HG02642 (cell line): ENCODE measurements around the gene ADAM33.

Source experiments
- ATAC-seq: cut with Tn5 transposase; IDR thresholded peaks from one replicate; pipeline ENCODE4 v1.9.1; 2021; ENCODE audit warnings: mild to moderate bottlenecking; ENCODE audit not compliant: unreplicated experiment, poor library complexity

ADAM33 gene

GRCh38 chr20:3690413-3690812 lies 8.6 kb upstream of the ADAM33 start:
- no peak for ATAC-seq

- ATAC-seq, result no peak
Observed at GRCh38 chr20:3689978-3690377, 8.2 kb upstream of the ADAM33 start.

- no peak for ATAC-seq
Observed at GRCh38 chr20:3687655-3688054, 5.8 kb upstream of the ADAM33 start.

GRCh38 chr20:3686867-3687321 lies 5.1 kb upstream of the ADAM33 start:
- no peak for ATAC-seq

GRCh38 chr20:3686421-3686820 lies 4.6 kb upstream of the ADAM33 start:
- ATAC-seq, result no peak

- ATAC-seq, result no peak
Observed at GRCh38 chr20:3685341-3685740, 3.5 kb upstream of the ADAM33 start.

- ATAC-seq, result no peak
Observed at GRCh38 chr20:3681352-3681930, 369 bp downstream of the ADAM33 start.

- no peak for ATAC-seq
Observed at GRCh38 chr20:3680701-3681351, 984 bp downstream of the ADAM33 start.

- no peak for ATAC-seq
Observed at GRCh38 chr20:3679749-3680700, 1.8 kb downstream of the ADAM33 start.

- ATAC-seq, result no peak
Observed at GRCh38 chr20:3678856-3679720, 2.7 kb downstream of the ADAM33 start.

GRCh38 chr20:3678198-3678597 lies 3.6 kb downstream of the ADAM33 start:
- ATAC-seq, result no peak

GRCh38 chr20:3677733-3678132 lies 4.1 kb downstream of the ADAM33 start:
- ATAC-seq, result no peak

GRCh38 chr20:3674995-3675900 lies 6.6 kb downstream of the ADAM33 start:
- no peak for ATAC-seq

- ATAC-seq, result no peak
Observed at GRCh38 chr20:3674447-3674846, 7.4 kb downstream of the ADAM33 start.

- no peak for ATAC-seq
Observed at GRCh38 chr20:3673221-3674070, 8.4 kb downstream of the ADAM33 start.

GRCh38 chr20:3672547-3673171 lies 9.2 kb downstream of the ADAM33 start:
- no peak for ATAC-seq

- ATAC-seq, result no peak
Observed at GRCh38 chr20:3671986-3672546, 9.7 kb downstream of the ADAM33 start.

- ATAC-seq, result no peak
Observed at GRCh38 chr20:3670945-3671344, 10.9 kb downstream of the ADAM33 start.
